Putamen (tissue), 1 donor: Measurements from ENCODE around the gene PSAT1.
"Not testable (repeated sequence)": the region's sequence is repeated elsewhere in the genome, so short reads cannot be mapped to it uniquely, and the experiment has no call there.

Experiments
- DNase-seq: peaks from one replicate; pipeline ENCODE4 v3.0.0-alpha.2; 2016; ENCODE audit warnings: low spot score

PSAT1 gene

DNA sequence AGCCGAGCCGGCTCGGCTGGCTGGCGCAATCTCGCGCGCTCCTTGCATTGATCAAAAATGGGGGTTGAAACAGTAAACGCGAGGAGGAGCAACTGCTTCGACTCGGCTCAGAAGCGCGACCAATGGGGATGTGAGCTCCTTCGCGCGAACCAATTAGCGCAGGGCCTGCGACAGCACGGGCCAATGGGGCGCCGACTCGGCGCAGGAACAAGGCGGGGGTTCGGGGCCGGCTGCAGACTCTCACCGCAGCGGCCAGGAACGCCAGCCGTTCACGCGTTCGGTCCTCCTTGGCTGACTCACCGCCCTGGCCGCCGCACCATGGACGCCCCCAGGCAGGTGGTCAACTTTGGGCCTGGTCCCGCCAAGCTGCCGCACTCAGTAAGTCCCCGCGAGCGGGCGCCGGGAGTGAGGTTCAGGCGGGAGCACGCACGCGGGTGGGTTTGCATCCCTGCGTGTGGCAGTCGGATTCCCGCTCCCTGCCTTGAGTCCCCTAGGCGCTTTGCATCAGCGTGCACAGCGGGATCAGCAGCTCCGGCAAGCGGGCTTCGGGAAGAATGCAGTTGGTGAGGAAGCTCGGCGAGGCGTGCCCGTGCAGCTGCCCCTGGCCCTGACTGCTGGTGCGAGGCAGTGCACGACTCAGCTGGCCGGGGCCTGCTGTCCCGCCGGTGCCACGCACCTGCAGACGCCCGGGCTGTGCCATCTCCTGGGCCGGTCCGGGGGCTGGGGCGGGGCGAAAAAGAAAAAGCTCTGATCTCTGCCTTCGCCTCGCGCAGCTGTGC lies at the start of gene PSAT1:
TSS of gene PSAT1 (plus strand) at position 233 of the 779 bp plus-strand sequence. CDS start at position 319, 86 bp downstream.
- DNase-seq = peak; percentile 96

DNA sequence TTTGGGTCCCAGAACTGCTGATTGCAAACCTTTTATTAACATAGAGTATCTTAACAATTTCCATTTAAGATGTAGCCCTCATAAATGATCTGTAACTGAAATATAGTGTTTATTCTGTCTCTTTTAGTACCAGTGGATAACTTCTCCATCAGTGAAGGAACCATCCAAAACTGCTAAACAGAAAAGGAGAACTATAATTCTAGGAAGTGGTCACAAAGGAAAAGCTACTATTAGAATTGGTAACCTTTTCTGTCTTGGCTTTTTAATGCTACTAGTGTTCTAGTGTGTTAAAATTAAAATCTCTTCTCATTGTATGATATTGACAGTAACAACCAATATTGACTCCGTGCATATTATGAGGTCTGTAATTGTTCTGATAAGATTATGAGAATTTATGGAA lies 48.3 kb upstream of the PSAT1 start:
- no peak for DNase-seq

DNA sequence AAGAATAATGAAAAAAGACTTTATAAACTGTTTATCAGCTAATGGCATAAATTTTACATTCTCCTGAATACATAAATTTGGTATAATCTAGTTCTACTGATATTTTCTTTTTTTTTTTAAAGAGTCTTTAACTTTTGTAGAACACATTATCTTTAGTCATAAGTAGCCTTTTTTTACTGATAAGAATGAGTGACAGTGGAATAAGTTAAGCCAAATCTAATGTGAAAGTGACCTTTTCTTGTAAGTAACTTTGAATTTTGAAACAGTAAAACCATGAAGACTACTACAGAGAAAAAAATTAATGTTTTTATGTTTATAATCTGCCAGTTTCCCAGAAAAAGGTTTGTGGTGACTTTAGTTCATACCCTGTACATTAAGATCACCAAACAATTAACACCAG lies 47.4 kb upstream of the PSAT1 start:
- DNase-seq = no peak

DNA sequence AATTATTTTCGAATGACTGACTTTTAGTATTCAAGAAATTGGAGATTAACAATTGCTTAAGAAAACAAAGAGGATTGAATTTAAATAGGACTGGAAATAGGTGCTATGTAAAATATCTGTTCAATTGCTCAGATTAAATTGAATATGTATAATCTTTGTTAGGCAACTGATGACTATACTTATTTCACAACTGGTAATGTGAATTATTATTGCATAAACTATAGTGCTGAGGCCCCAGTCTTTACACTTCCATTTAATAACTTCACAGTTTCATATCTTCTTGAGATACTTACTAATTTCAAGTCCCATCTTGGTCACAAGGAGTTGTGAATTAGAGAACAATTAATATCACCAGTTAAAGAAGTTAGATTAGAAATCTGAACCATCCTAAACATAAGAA lies 44.3 kb upstream of the PSAT1 start:
- no peak for DNase-seq

DNA sequence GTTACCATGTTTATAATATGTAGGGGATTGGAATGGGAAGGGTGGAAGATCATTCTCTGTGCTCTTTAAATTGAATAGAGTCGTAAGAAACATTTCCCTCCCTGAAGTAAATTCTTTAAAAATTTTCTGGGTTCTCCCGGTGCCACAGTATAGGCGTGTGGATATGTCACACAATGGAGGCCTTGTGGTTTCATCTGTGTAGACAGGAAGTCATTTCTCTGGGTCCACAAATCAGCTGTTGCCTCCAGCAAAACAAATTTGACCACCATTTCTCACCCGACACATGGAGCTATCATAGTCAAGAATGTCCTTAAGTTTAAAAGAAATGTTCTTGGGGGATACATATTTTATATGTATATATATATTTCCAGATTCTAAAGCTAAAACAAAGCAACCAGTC lies 43.6 kb upstream of the PSAT1 start:
- no peak for DNase-seq

DNA sequence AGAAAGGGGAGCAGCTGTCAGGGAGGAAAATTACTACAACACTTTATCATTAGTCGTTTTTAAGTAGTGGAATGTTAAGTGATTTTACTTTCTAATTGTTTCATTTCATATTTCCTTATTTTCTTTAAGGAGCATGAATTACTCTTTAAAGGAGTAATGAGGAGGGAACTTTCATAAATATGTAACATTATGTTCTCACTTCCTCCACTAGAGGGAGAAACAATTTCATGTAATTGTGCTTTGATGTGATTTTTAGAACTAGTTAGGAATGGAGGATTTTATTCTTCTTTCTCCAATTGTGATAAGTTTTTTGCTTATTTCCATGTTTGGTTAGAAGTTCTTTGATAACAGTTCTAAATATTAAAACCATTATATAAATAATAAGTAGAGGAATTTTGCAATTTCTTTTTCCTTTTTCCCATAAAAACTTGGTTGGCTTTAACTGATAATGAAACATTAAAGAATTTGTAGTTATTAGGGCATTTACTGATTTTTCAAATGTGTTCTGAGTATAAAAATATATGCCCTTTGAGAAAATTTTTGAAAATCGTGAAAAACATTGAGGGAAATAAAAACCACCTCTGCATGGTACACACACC lies 35.4 kb upstream of the PSAT1 start:
- peak; percentile 15 for DNase-seq

DNA sequence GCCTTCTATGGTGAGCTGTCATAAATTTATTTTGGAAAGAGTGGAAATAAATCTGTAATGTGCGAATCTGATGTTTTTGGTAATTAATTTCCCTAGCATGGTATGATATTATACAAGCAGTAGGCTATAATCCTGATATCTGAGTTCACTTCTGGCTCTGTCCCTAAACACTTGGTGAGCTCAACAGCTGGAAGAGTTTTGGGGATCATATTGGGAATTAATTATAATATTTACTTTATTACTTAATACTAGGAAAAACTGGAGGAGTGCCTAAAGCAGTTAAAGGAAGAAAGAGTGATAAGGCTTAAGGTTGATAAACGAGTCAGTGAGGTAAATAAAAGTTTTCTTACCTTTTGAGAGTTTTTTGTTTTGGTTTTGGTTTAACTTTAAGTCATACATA lies 34.3 kb upstream of the PSAT1 start:
- DNase-seq = no peak

DNA sequence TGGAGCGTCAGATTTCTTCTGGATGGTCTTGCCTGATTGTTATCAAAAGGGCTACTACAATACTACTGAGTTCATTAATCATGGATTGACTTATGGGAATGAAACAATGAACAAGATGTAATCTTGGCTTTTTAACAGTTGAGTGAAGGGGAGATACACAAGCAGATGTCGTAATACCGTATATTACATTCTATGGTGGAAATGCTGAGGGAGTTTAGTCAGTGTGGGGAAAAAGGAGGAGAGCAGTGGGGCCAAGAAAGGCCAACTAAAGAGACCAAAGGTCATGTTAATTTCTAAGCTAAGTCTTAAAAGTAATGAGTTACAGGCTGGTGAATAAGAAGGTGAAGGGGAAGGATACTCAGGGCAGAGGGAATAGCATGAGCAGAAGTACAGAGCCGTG lies 29.0 kb upstream of the PSAT1 start:
- DNase-seq = no peak

DNA sequence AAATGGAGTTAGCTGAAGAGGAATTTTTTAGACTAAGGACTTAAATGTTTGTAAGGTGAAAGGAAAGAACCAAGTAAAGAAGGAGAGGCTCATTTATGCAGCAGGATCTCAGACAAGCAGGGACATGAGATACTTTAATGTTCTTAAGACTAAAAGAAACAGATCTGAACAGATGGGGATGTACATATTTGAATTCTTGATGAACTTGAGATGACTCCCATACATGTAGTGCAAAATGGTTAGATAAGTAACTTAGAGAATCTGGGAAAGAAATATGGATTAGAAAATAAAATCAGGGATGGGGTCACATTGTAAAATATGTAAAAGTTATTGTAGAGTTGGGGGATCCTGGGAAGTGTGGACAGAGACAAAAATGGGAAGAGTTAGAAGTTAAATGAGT lies 27.1 kb upstream of the PSAT1 start:
- no peak for DNase-seq

DNA sequence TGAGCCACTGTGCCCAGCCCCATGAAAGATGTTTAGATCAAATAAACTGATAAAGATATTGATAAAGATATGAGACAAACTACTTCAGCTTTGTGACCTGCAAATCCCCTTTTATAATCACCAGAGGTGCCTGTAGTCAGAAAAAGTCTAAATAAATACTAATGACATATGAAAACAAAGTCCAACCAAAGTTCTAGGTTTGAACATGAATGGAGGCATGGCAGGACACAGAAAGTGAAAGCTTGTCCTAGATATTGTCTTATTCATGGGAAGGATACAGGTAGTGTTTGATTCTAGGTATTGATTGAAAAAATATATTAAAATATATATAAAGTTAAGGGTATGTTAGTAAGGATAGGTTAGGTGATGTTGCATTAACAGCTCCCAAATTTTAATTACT lies 24.6 kb upstream of the PSAT1 start:
- no peak for DNase-seq

DNA sequence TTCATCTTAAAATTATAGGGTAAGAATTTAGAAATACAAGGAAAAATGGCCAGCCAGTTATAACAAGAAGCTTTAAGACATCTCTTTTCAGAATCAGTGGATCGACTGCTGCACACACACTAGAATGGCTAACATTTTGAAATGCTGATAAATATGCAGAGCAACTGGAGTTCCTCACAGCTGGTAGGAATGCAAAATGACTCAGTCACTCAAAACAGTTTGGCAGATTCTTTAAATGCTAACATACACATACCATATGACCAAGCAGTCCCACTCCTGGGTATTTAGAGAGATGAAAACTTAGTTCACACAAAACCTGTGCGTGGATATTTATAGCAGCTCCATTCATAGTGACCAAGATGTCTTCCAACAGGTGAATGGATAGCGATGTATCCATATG lies 23.2 kb upstream of the PSAT1 start:
- no peak for DNase-seq

DNA sequence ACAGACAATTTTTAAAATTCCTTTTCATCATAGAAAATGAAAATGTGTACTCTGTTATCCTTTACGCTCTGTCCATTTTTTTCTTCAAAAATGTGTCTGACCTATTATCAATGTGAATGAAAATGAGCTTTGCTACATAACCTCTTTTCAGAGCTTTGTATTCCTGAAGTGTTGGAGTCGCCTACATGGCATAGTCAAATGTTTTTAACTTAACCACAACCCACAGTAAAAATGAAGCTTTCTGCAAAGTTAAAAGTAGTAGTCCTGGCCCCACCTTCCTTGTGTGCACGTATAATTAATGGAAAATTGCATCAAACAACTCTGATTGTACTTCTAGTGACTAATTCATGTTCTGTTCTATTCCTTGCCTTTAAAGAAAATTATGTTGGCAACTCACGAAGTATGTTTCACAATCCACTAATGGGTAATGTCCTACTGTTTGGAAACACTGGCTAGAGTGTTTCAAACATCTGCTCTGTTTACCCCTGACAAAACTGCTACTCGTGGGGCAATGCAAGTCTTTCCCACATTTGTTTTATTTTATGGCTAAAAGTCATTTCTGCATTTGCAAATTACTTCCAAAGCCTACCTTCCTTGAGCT lies 18.6 kb upstream of the PSAT1 start:
- DNase-seq = no peak

DNA sequence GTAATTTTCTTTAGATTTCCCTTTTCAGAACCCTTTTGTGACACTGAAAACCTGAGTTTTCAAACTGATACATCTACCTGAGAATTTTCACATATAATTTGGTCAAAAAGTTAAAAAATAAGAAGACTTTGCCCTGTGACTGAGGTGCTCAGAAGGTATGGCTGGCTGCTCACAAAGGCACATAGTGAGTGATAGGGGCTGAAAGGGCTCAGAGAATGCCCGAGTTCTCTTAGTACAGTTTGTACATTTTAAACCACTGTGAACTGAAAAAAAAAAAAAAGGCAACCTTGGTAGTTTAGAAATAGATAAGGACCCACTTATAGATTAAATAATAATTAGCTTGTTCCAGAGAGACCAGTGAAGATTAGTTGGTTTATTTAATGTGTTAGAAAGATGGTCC lies 18.1 kb upstream of the PSAT1 start:
- DNase-seq = no peak

DNA sequence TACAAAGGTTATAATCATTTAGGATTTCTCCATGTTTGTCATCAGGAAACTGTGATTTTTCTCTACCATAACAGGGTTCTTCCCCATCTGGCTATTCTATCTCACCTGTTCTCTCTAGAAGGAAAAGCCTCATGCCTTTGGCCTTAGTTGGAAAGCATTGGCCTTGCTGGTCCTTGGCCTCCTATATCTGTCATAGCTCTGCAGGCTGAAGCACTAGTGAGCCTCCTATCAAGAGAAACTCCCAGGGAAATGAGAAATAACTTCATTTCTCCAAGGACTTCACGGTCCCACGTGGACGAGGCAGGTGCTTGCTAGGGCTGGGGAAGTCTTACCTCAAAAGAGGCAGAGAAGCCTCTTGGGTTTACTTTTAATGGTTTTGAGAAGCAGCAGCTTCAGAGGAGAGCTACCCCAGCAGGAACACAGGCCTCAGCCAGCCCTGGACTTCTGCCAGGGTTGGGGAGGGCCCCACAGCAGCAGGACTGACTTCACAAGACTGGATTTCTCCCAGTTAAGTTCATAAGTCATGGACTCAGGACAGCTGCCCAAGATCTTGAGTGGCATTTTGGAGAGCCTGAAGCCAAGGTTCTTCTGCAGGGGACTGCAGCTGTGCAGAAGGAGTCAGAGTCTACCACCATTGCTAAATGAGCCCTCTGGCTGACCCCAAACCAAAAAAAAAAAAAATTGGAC lies 15.8 kb upstream of the PSAT1 start:
- peak; percentile 47 for DNase-seq

DNA sequence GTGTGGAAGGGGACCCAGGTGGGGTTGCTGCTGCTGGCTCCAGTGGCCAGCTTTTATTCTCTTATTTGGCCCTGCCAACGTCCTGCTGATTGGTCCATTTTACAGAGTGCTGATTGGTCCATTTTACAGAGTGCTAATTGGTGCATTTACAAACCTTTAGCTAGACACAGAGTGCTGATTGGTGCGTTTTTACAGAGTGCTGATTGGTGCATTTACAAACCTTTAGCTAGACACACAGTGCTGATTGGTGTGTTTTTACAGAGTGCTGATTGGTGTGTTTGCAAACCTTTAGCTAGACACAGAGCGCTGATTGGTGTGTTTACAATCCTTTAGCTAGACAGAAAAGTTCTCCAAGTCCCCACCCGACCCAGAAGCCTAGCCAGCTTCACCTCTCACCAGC lies 12.7 kb upstream of the PSAT1 start:
- not testable (repeated sequence) for DNase-seq

DNA sequence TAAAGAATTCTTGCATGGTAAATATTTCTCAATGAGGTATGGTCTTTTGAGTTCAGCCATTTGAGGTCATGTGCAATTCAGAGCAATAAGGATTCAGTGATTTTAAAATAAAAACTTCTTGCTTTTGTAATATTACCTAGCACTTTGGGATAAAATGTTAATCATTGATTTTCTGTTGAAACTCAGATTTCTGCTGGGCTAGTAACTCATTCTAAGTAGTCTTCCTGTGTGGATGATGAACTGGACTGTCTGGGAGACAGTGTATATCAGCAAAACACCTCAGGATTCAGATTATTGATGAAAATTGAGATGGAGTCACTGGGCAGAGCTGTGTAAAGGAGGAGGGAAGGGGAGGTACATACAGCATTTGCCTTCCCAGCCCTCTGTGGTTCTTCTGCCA lies 10.8 kb upstream of the PSAT1 start:
- no peak for DNase-seq

DNA sequence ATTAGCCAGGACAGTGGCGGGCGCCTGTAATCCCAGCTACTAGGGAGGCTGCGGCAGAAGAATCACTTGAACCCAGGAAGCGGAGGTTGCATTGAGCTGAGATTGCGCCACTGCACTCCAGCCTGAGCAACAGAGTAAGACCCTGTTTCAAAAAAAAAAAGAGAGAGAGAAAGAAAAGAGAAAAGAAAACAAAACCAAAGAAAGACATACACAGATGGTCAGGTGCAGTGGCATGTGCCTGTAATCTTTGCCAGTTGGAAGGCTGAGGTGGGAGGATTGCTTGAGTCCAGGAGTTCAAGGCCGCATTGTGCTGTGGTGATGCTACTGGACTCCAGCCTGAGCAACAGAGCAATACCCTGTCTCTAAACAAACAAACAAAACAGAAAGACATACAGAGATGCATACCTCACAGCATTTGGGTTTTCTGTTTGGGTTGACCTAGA lies 10.0 kb upstream of the PSAT1 start:
- DNase-seq = no peak

DNA sequence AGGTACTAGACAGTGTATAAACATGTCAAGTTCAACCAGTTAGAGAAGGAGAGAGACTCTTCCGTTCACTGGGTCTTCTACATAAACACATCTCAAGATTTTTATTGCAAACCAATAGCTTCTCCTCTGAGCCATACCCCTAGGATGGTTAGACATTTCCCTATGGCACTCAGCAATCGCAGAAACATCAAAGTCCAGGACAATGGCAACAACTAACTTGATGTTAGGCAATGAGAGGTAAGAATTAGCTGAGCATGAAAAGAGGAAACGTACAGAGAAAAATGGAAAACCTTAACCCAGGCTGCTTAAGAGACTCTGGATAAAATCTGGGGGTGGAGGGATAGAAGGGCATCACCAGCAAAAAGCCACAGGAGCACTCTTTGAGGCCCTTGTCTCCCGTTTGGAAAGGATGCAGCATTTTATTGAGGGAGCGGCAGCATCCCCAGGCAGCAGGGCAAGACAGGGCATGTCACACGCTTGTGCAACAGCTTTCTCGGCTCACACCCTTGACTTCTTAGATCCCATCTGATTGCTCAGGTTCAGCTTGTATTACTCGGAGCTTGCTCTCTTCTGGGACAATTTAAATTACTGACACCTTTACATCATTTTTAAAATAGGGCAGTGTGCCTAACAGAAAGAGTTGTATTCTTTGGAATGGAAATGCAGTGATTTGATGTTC lies 8.6 kb upstream of the PSAT1 start:
- DNase-seq = no peak

DNA sequence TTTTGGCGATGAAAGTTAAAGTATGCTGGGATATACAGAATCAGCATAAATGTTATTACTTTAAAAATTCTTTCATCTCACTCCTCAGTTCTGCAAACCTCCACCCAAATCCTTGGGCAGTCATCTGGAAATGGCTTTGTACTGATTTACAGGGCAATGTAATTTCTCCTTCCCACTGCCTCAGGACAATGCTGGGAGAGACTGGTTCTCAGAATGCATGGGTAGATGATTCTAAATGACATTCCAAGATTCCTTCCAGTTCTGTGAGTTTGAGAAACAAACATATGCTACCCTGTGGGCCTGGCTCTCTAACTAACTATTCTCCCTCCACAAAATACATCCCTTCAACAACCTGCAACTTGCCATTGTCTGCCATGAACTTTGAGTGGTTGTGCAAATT lies 7.5 kb upstream of the PSAT1 start:
- no peak for DNase-seq

DNA sequence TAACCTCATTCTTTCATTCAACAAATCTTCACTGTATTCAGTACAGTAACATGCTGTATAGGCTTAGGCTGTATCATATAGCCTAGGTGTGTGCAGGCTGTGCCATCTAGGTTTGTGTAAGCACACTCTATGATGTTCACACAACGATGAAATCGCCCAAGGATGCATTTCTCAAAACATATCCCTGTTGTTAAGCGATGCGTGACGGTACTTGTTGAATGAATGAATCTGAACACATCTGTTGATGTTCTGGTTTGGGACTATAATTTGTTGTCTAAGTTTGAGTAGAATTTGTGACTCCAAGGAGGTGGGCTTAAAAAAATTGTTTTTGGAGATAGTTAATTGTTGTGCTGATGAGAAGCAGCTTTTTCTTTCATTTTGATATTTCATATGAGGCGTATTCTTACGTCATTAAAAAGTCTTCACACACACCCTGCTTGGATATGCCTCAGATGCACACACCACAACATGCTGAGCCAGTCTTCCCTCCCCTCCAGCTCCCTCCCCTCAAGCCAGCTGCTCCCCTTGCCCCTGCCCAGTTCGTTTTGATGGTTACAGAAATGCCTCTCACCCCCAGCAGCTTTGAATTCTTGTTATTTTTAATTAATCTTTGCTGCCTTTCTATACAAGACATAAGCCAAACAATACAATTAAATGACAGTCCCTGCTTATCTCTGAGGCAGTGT lies 5.5 kb upstream of the PSAT1 start:
- no peak for DNase-seq

DNA sequence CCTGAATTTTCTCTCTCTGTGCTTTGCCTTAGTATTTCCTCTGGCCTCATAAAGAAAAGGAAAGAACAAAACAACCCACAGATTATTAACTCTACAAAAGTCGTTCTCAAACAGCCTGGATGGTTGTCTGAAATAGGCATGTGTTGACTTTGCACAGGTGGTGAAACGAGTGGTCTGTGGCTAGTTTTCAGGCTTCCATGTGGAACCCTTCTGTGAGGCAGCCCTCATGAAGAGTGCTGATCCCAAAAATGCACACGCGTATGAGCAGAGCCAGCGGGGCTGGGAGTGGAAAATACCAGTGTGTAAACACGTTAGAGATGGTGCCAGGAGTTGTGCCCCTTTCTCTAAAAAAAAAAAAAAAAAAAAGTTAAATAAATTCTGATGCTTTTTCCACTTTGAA lies 4.9 kb upstream of the PSAT1 start:
- DNase-seq = no peak
